ENCODE data around the gene CLIC5.

DNA sequence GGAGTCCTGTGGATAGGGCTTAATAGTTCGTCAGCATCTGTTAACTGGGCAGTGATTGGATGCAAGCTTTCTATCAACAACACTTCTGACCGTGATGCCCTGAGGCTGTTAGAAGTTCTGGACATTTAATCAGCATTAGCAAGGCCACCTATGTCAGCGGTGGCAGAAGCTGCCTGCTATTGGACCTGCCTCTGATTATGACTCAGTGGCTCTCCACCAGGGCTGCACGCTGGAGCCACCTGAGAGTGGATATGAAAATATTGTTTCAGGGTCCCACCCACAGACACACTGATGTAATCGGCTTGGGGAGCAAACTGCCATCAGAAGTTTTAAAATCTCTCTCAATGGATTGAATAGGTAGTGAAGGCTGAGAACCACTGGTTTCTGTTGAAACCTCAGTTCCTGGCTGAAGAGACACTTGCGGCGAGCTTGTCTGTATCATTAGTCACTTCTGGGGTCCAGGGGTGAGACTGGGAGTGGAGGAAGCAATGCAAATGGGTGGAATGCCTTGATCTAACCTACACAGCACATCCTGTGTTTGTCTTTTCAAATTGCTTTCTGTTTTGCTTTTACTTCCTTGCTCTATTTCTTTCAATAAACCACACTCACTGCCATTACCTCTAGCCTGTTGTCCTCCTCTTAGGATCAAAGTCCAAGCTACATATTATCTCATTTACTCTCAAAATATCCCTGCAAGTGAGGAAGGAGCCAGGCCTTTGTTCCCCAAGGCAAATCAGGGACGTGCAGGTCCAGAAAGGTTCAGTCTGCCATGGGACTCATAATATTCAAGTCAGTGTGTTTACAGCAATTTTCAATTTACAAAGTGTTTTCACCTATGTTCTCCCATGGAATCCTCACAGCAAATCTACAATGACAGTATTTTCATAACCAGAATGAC is 4.2 kb downstream of the CLIC5 start:
- TF ChIP-seq, protein P1, sequence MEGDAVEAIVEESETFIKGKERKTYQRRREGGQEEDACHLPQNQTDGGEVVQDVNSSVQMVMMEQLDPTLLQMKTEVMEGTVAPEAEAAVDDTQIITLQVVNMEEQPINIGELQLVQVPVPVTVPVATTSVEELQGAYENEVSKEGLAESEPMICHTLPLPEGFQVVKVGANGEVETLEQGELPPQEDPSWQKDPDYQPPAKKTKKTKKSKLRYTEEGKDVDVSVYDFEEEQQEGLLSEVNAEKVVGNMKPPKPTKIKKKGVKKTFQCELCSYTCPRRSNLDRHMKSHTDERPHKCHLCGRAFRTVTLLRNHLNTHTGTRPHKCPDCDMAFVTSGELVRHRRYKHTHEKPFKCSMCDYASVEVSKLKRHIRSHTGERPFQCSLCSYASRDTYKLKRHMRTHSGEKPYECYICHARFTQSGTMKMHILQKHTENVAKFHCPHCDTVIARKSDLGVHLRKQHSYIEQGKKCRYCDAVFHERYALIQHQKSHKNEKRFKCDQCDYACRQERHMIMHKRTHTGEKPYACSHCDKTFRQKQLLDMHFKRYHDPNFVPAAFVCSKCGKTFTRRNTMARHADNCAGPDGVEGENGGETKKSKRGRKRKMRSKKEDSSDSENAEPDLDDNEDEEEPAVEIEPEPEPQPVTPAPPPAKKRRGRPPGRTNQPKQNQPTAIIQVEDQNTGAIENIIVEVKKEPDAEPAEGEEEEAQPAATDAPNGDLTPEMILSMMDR (conservative IDR thresholded peaks at IDR 0.05; ENCODE audit: low read length): no peak
- no peak for TF ChIP-seq EZH2phosphoT487 (IDR thresholded peaks at IDR 0.05; ENCODE audit: borderline replicate concordance)
